HEK293 (cell line): Measurements from ENCODE around the gene SLC11A2.
A peak's percentile ranks its signal among the peaks of the same experiment; 100 is the strongest.

ENCODE experiments used
- ATF2 ChIP-seq: fragments of 450-650 bp; formaldehyde crosslinking; IDR thresholded peaks from 2 replicates; pipeline ENCODE4 v1.5.1; 2016; ENCODE audit warnings: missing biosample characterization, missing genetic modification characterization, low read depth
- GLI4 ChIP-seq: fragments of 450-650 bp; formaldehyde crosslinking; IDR thresholded peaks from 2 replicates; pipeline ENCODE4 v1.5.1; 2016; ENCODE audit warnings: missing biosample characterization, missing genetic modification characterization
- KLF9 ChIP-seq: fragments of 450-650 bp; formaldehyde crosslinking; IDR thresholded peaks from 2 replicates; pipeline ENCODE4 v1.5.1; 2016; ENCODE audit warnings: missing biosample characterization, missing genetic modification characterization, low read depth
- PRDM1 ChIP-seq: fragments of 450-650 bp; formaldehyde crosslinking; IDR thresholded peaks from 2 replicates; pipeline ENCODE4; 2016; ENCODE audit warnings: missing biosample characterization, missing genetic modification characterization
- REPIN1 ChIP-seq: fragments of 450-650 bp; formaldehyde crosslinking; IDR thresholded peaks from 2 replicates; pipeline ENCODE4 v1.5.1; 2017; ENCODE audit warnings: missing biosample characterization, missing genetic modification characterization, low read depth
- REST ChIP-seq: fragments of 450-650 bp; formaldehyde crosslinking; IDR thresholded peaks from 2 replicates; pipeline ENCODE4 v1.5.1; 2016; ENCODE audit warnings: missing biosample characterization, missing genetic modification characterization
- SP3 ChIP-seq: fragments of 450-650 bp; formaldehyde crosslinking; IDR thresholded peaks from 2 replicates; pipeline ENCODE4 v1.5.1; 2016; ENCODE audit warnings: missing biosample characterization, missing genetic modification characterization
- TCF7L2 ChIP-seq: IDR thresholded peaks from 2 replicates; pipeline ENCODE4 v1.6.1; 2011; ENCODE audit warnings: low read depth, mild to moderate bottlenecking, inconsistent platforms, low read length, moderate library complexity, borderline replicate concordance
- TSHZ1 ChIP-seq: fragments of 450-650 bp; formaldehyde crosslinking; IDR thresholded peaks from 2 replicates; pipeline ENCODE4 v1.5.1; 2016; ENCODE audit warnings: missing biosample characterization, missing genetic modification characterization, borderline replicate concordance
- ZBTB44 ChIP-seq: fragments of 450-650 bp; IDR thresholded peaks from 2 replicates; pipeline ENCODE4 v1.5.1; 2018; ENCODE audit warnings: missing biosample characterization, mild to moderate bottlenecking, missing genetic modification characterization
- ZNF155 ChIP-seq: fragments of 450-650 bp; formaldehyde crosslinking; IDR thresholded peaks from 2 replicates; pipeline ENCODE4 v1.5.1; 2016; ENCODE audit warnings: missing biosample characterization, missing genetic modification characterization
- ZNF18 ChIP-seq: fragments of 450-650 bp; formaldehyde crosslinking; IDR thresholded peaks from 2 replicates; pipeline ENCODE4 v1.5.1; 2016; ENCODE audit warnings: missing biosample characterization, missing genetic modification characterization
- ZNF24 ChIP-seq: fragments of 450-650 bp; formaldehyde crosslinking; IDR thresholded peaks from 2 replicates; pipeline ENCODE4 v1.5.1; 2016; ENCODE audit warnings: missing biosample characterization, missing genetic modification characterization
- ZNF248 ChIP-seq: fragments of 450-650 bp; formaldehyde crosslinking; IDR thresholded peaks from 2 replicates; pipeline ENCODE4 v1.5.1; 2017; ENCODE audit warnings: missing biosample characterization, missing genetic modification characterization
- ZNF324 ChIP-seq: fragments of 450-650 bp; formaldehyde crosslinking; IDR thresholded peaks from 2 replicates; pipeline ENCODE4 v1.5.1; 2016; ENCODE audit warnings: missing biosample characterization, missing genetic modification characterization
- ZNF366 ChIP-seq: fragments of 450-650 bp; formaldehyde crosslinking; conservative IDR thresholded peaks from 2 replicates; pipeline ENCODE4 v1.5.1; 2016; ENCODE audit warnings: missing biosample characterization, missing genetic modification characterization
- ZNF521 ChIP-seq: fragments of 450-650 bp; formaldehyde crosslinking; IDR thresholded peaks from 2 replicates; pipeline ENCODE4 v1.5.1; 2017; ENCODE audit warnings: missing biosample characterization, mild to moderate bottlenecking, missing genetic modification characterization
- ZNF623 ChIP-seq: fragments of 450-650 bp; formaldehyde crosslinking; IDR thresholded peaks from 2 replicates; pipeline ENCODE4 v1.5.1; 2016; ENCODE audit warnings: missing biosample characterization, missing genetic modification characterization
- ZNF670 ChIP-seq: fragments of 450-650 bp; formaldehyde crosslinking; IDR thresholded peaks from 2 replicates; pipeline ENCODE4 v1.5.1; 2016; ENCODE audit warnings: missing biosample characterization, missing genetic modification characterization, low read depth
- ZNF692 ChIP-seq: fragments of 450-650 bp; formaldehyde crosslinking; IDR thresholded peaks from 2 replicates; pipeline ENCODE4 v1.5.1; 2016; ENCODE audit warnings: missing biosample characterization, missing genetic modification characterization
- ZNF707 ChIP-seq: fragments of 450-650 bp; formaldehyde crosslinking; IDR thresholded peaks from 2 replicates; pipeline ENCODE4 v1.5.1; 2016; ENCODE audit warnings: missing biosample characterization, missing genetic modification characterization
- ZNF791 ChIP-seq: fragments of 450-650 bp; formaldehyde crosslinking; IDR thresholded peaks from 2 replicates; pipeline ENCODE4 v1.5.1; 2016; ENCODE audit warnings: missing biosample characterization, missing genetic modification characterization
- ZSCAN16 ChIP-seq: fragments of 450-650 bp; formaldehyde crosslinking; IDR thresholded peaks from 2 replicates; pipeline ENCODE4 v1.5.1; 2016; ENCODE audit warnings: missing biosample characterization, missing genetic modification characterization
- ZSCAN18 ChIP-seq: fragments of 450-650 bp; formaldehyde crosslinking; IDR thresholded peaks from 2 replicates; pipeline ENCODE4 v1.5.1; 2016; ENCODE audit warnings: missing biosample characterization, missing genetic modification characterization

Gene SLC11A2

GRCh38 chr12:51025836-51026638, at the start of gene SLC11A2 (continued):
- TF ChIP-seq TSHZ1 (tag by site-specific recombination), result peak; percentile 37; the same call in 1 of the 2 replicates
- TF ChIP-seq ZNF18 (tag by site-specific recombination), result peak; percentile 56
- peak; percentile 82 for TF ChIP-seq ZBTB44 (tag by site-specific recombination)
- no peak for TF ChIP-seq PRDM1
- TF ChIP-seq ZNF24 (tag by site-specific recombination), result no peak; the same call in none of the 2 replicates
- no peak for TF ChIP-seq ATF2 (tag by site-specific recombination)
- TF ChIP-seq REPIN1, result 0 out of 2 replicates have a peak, but pooled peaks have one; percentile 69
- TF ChIP-seq ZNF521 (tag by site-specific recombination), result no peak
- TF ChIP-seq ZNF670 (tag by site-specific recombination), result no peak
- TF ChIP-seq KLF9 (tag by site-specific recombination), result peak; percentile 93
- TF ChIP-seq ZNF692 (tag by site-specific recombination), result no peak; the same call in none of the 2 replicates
- peak; percentile 63; the same call in 1 of the 2 replicates for TF ChIP-seq ZSCAN16 (tag by site-specific recombination)
- TF ChIP-seq ZNF707 (tag by site-specific recombination), result no peak
- no peak for TF ChIP-seq ZSCAN18 (tag by site-specific recombination)
- TF ChIP-seq SP3 (tag by site-specific recombination), result peak; percentile 85
- 0 out of 2 replicates have a peak, but pooled peaks have one; percentile 40 for TF ChIP-seq ZNF366
- peak; percentile 63 for TF ChIP-seq ZNF324 (tag by site-specific recombination)
- TF ChIP-seq ZNF248 (tag by site-specific recombination), result no peak
- no peak for TF ChIP-seq TCF7L2
- TF ChIP-seq ZNF623 (tag by site-specific recombination), result peak; percentile 19; the same call in 1 of the 2 replicates
- TF ChIP-seq GLI4 (tag by site-specific recombination), result peak; percentile 97
- TF ChIP-seq ZNF155 (tag by site-specific recombination), result no peak
- peak; percentile 10; the same call in 1 of the 2 replicates for TF ChIP-seq REST (tag by site-specific recombination)
- no peak for TF ChIP-seq ZNF791 (tag by site-specific recombination)
